Heart right ventricle (tissue), 16 donors: ENCODE data around the gene MRC2. TPM values are rescaled to one million over a fixed set of nuclear protein-coding genes. Genes with fewer than 3 reads are reported as not detected.
"Not testable (repeated sequence)": the region's sequence is repeated elsewhere in the genome, so short reads cannot be mapped to it uniquely, and the experiment has no call there.

Experiments
- ATAC-seq, 8 donors: fragments of 200-7000 bp; cut with Tn5 transposase; one replicate each; pipeline ENCODE4 v1.9.1; 2020; ENCODE audit warnings: mild to moderate bottlenecking in 8 of 8, moderate library complexity in 8 of 8, moderate number of reproducible peaks in 1 of 8
- DNase-seq, 2 donors: peaks; one replicate each; pipeline ENCODE4 v3.0.0-alpha.2; 2020
- H3K27ac ChIP-seq, 10 donors: fragments of 200-600 bp; sonication (generic) in 2 of 10; one replicate each; pipeline versions ENCODE4 v1.5.0 to v1.8.0; 2020 to 2022; ENCODE audit warnings: mild to moderate bottlenecking in 3 of 10
- H3K27me3 ChIP-seq, 7 donors: fragments of 200-600 bp; one replicate each; pipeline ENCODE4 v1.8.0; 2021 to 2022; ENCODE audit warnings: mild to moderate bottlenecking in 2 of 7
- H3K36me3 ChIP-seq, 9 donors: fragments of 200-600 bp; sonication (generic) in 1 of 9; one replicate each; pipeline versions ENCODE4 v1.5.0 to v1.8.0; 2020 to 2022; ENCODE audit warnings: mild to moderate bottlenecking in 2 of 9
- H3K4me1 ChIP-seq, 9 donors: fragments of 200-600 bp; sonication (generic) in 1 of 9; one replicate each; pipeline versions ENCODE4 v1.5.0 to v1.8.0; 2020 to 2022; ENCODE audit warnings: mild to moderate bottlenecking in 4 of 9
- H3K4me3 ChIP-seq, 10 donors: fragments of 200-600 bp; sonication (generic) in 2 of 10; one replicate each; pipeline versions ENCODE4 v1.5.0 to v1.8.0; 2020 to 2022; ENCODE audit warnings: mild to moderate bottlenecking in 7 of 10, moderate library complexity in 2 of 10
- H3K9me3 ChIP-seq, 11 donors: fragments of 200-600 bp in 10 of 11; sonication (generic) in 2 of 11; one replicate each; pipeline versions ENCODE4 v1.5.0 to v1.8.0; 2013 to 2022; ENCODE audit warnings: mild to moderate bottlenecking in 2 of 11, control low read depth in 1 of 11, moderate library complexity in 1 of 11
- CTCF ChIP-seq, 9 donors: fragments of 200-600 bp; sonication (generic) in 2 of 9; IDR thresholded peaks; one replicate each; pipeline versions ENCODE4 v1.5.0 to v1.8.0; 2021 to 2022; ENCODE audit warnings: antibody characterized with exemption in 9 of 9, mild to moderate bottlenecking in 5 of 9, moderate library complexity in 1 of 9
- WGBS, 2 donors: extraction: QIAGEN DNeasy Blood & Tissue Kit; methylation state at CpG; one replicate each; pipeline ENCODE4 v1.1.7; 2013; ENCODE audit warnings: inconsistent platforms in 1 of 2; 5-methylcytosine and 5-hydroxymethylcytosine counted together
- intact Hi-C, 10 donors: fragments of 100-400 bp; cut with DNase I; formaldehyde crosslinking; loops; one replicate each; pipeline versions ENCODE4 v1.11.1 to v1.14.2; 2022
- polyA plus RNA-seq, 2 donors: library from polyadenylated mRNA; stranded (reverse); fragments of 200-250 nt; gene quantifications; one replicate each; pipeline ENCODE4 v1.2.3, GENCODE V29; 2013
- total RNA-seq, 10 donors: library from RNA; stranded (reverse); fragmentation: NEBNext Ultra II Directional in 3 of 10; extraction: Animal tissue kit (Norgen Biotek cat#: 25700) in 3 of 10; gene quantifications; one replicate each; pipeline versions ENCODE4 v1.2.1 to v1.2.4, GENCODE V29; 2021 to 2023
- donor health status: Arrhythmogenic right ventricular cardiomyopathy.
- donor health status: ischemic (EF 13 %, LVEDD 7.1; RV severe dilation, severe dysfunction).
- donor health status: healthy with polysubstance abuse.
- donor health status: DM: no; HTN: yes; CAD: no.
- donor health status: DM: no; HTN: no; CAD: no.
- donor health status: ischemic (EF 25% LVEDD 6.9; RV normal size, moderate dysfunction).
- donor health status: ischemic (EF 25% LVEDD 5.7; RV mildly dilated, moderate dysfunction).
- donor health status: healthy.
- donor health status: DM: yes; HTN: yes; CAD: no.
- donor health status: Ischemic cardiomyopathy.
- donor health status: ischemic (EF 35%, LVEDD 5.7; RV mildly dilated, moderate dysfunction).
- donor health status: nonischemic (EF 11% LVEDD 7.7; RV severe dilation, severe dysfunction).
- donor health status: DM: yes; HTN: yes; CAD: no.
- donor health status: PGD.
- donor health status: ischemic (EF 29% LVEDD 5.4; RV normal size, mild dysfunction).
- donor health status: nonischemic (EF 23%, LVEDD 6.1; RV moderate dilation, normal function).

MRC2 gene
- total and polyA plus RNA-seq, 12 donors: 15.2 to 46.4 (median 21.4) TPM

- Histone ChIP-seq H3K27me3 (no peaks in the 10 kb centered on the region), H3K27ac (no peak overlapping the region), H3K36me3 (peaks cover 0 to 3% (median 0%) of the 10 kb centered on the region in 9 donors), H3K4me1 (peaks cover 0 to 50% (median 24%) of the 10 kb centered on the region in 9 donors), H3K4me3 (no peak overlapping the region), H3K9me3 (no peaks in the 10 kb centered on the region)
- WGBS, 2 donors: 92 to 95% methylated on average over 10 of the region's 10 CpGs
- no peak for TF ChIP-seq CTCF (IDR thresholded peaks at IDR 0.05)
- peak in 1 of 8 donors; percentile 4 for ATAC-seq
- intact Hi-C loops: no loop called here
- no peak for DNase-seq
Observed at GRCh38 chr17:62696256-62696655, 68.8 kb downstream of the MRC2 start.

- no peak overlapping the region for H3K4me3 ChIP-seq
- peak in 1 of 8 donors; percentile 16 for ATAC-seq
- intact Hi-C loops: no loop called here
- no peaks in the 10 kb centered on the region for H3K9me3 ChIP-seq
- H3K4me1 ChIP-seq: peaks cover 0 to 50% (median 24%) of the 10 kb centered on the region in 9 donors
- no peak for TF ChIP-seq CTCF (IDR thresholded peaks at IDR 0.05)
- WGBS, 2 donors: 66 to 74% methylated on average over 27 of the region's 27 CpGs
- peaks cover 0 to 3% (median 0%) of the 10 kb centered on the region in 9 donors for H3K36me3 ChIP-seq
- H3K27me3 ChIP-seq: no peaks in the 10 kb centered on the region
- DNase-seq: no peak
- no peak overlapping the region for H3K27ac ChIP-seq
Observed at GRCh38 chr17:62696726-62697490, 69.4 kb downstream of the MRC2 start.

GRCh38 chr17:62698459-62698858, 71.0 kb downstream of the MRC2 start:
- H3K9me3 ChIP-seq, H3K36me3 ChIP-seq, H3K4me3 ChIP-seq, H3K27me3 ChIP-seq, DNase-seq, H3K27ac ChIP-seq, intact Hi-C loops, ATAC-seq: not testable (repeated sequence)
- peaks cover 1 to 43% (median 28%) of the 10 kb centered on the region in 9 donors for H3K4me1 ChIP-seq
- WGBS, 2 donors: 79 to 90% methylated on average over 11 of the region's 11 CpGs

GRCh38 chr17:62700964-62701705, 73.7 kb downstream of the MRC2 start:
- intact Hi-C loops: loop anchor here in 9 of 10 donors (5.0 to 10.0 kb wide), 4 partner anchors 266 to 714 kb away; partner anchors contain the start of gene TANC2 (in 4 of the 9)
- H3K27me3 ChIP-seq: peaks cover 0 to 21% (median 0%) of the 10 kb centered on the region in 7 donors
- no peaks in the 10 kb centered on the region for H3K9me3 ChIP-seq
- peaks cover 8 to 46% (median 31%) of the 10 kb centered on the region in 9 donors for H3K4me1 ChIP-seq
- WGBS, 2 donors: 79 to 83% methylated on average over 12 of the region's 12 CpGs
- DNase-seq (no peak), ATAC-seq (no peak)
- TF ChIP-seq CTCF (IDR thresholded peaks at IDR 0.05): no peak
- no peak overlapping the region for H3K27ac ChIP-seq
- H3K4me3 ChIP-seq: no peak overlapping the region
- no peaks in the 10 kb centered on the region for H3K36me3 ChIP-seq
